Testis (tissue), 3 donors: ENCODE data around the gene COLEC11. TPM values are rescaled to one million over a fixed set of nuclear protein-coding genes. Genes with fewer than 3 reads are reported as not detected.
A peak's percentile ranks its signal among the peaks of the same experiment; 100 is the strongest.
"Not testable (repeated sequence)": the region's sequence is repeated elsewhere in the genome, so short reads cannot be mapped to it uniquely, and the experiment has no call there.

ENCODE experiments used
- DNase-seq: peaks from one replicate; pipeline ENCODE4 v3.0.0-alpha.2; 2019
- H3K27ac ChIP-seq, 2 donors: fragments of 200-600 bp; sonication (generic); one replicate each; pipeline ENCODE4 v1.5.1; 2019
- H3K27me3 ChIP-seq: fragments of 200-600 bp; sonication (generic); one replicate; pipeline ENCODE4 v1.5.1; 2019
- H3K36me3 ChIP-seq: fragments of 200-600 bp; sonication (generic); one replicate; pipeline ENCODE4 v1.5.1; 2017; ENCODE audit warnings: low read depth; ENCODE audit errors: missing control alignments
- H3K4me1 ChIP-seq: fragments of 200-600 bp; sonication (generic); one replicate; pipeline ENCODE4 v1.5.1; 2019
- H3K4me3 ChIP-seq, 2 donors: fragments of 200-600 bp; sonication (generic); one replicate each; pipeline ENCODE4 v1.5.1; 2017 to 2019
- H3K9me3 ChIP-seq: fragments of 200-600 bp; sonication (generic); one replicate; pipeline ENCODE4 v1.5.1; 2017
- CTCF ChIP-seq, 3 experiments: fragments of 450-650 bp in 2 of 3; fragments of 200-600 bp in 1 of 3; sonication (generic) in 1 of 3; IDR thresholded peaks; one replicate each; pipeline ENCODE4 v1.5.1; 2016 to 2019; ENCODE audit warnings: antibody characterized with exemption in 3 of 3, mild to moderate bottlenecking in 2 of 3, moderate library complexity in 1 of 3
- POLR2A ChIP-seq: fragments of 450-650 bp; IDR thresholded peaks from one replicate; pipeline ENCODE4 v1.6.1; 2017; ENCODE audit warnings: antibody characterized with exemption, mild to moderate bottlenecking, moderate library complexity
- WGBS, 2 donors: methylation state at CpG; one replicate each; pipeline ENCODE4 v1.1.5; 2018; 5-methylcytosine and 5-hydroxymethylcytosine counted together
- intact Hi-C: fragments of 100-400 bp; cut with DNase I; formaldehyde crosslinking; loops from one replicate; pipeline ENCODE4 v1.15.1; 2023; ENCODE audit warnings: low total_unique reads
- polyA plus RNA-seq: library from polyadenylated mRNA; stranded (reverse); fragments of 350-450 nt; fragmentation: Illumina TruSeq; extraction: RNeasy Lipid Tissue Mini Kit (QIAGEN cat#74804); gene quantifications from one replicate; pipeline ENCODE4 v1.2.3, GENCODE V29; 2014; ENCODE audit warnings: low read depth, low replicate concordance; ENCODE audit not compliant: insufficient read depth
- total RNA-seq, 2 donors: library from RNA; depleted of rRNA; stranded (reverse); fragments of >200 nt; gene quantifications; one replicate each; pipeline ENCODE4 v1.2.3, GENCODE V29; 2016

Gene COLEC11
- total and polyA plus RNA-seq, 3 donors from 2014 or later = 12.7 to 15.8 (median 15.4) TPM

GRCh38 chr2:3612639-3613523, 18.0 kb downstream of the COLEC11 start:
- Histone ChIP-seq H3K9me3 (no peaks in the 10 kb centered on the region), H3K27ac (no peak overlapping the region), H3K27me3 (no peaks in the 10 kb centered on the region), H3K36me3 (no peaks in the 10 kb centered on the region), H3K4me3 (no peak overlapping the region), H3K4me1 (no peaks in the 10 kb centered on the region)
- intact Hi-C loops = no loop called here
- peak; percentile 10 for DNase-seq
- TF ChIP-seq CTCF (IDR thresholded peaks at IDR 0.05) (no peak), POLR2A (no peak)
- WGBS, 2 donors = 87 to 92% methylated on average over 24 to 29 of the region's 29 CpGs

GRCh38 chr2:3613524-3613905, 18.6 kb downstream of the COLEC11 start:
- intact Hi-C loops = no loop called here
- H3K4me3 ChIP-seq = no peak overlapping the region
- no peak overlapping the region for H3K27ac ChIP-seq
- 95 to 97% methylated on average over 12 of the region's 12 CpGs for WGBS, 2 donors
- no peaks in the 10 kb centered on the region for H3K4me1 ChIP-seq
- H3K9me3 ChIP-seq = no peaks in the 10 kb centered on the region
- no peaks in the 10 kb centered on the region for H3K27me3 ChIP-seq
- DNase-seq = no peak
- no peak for TF ChIP-seq CTCF (IDR thresholded peaks at IDR 0.05)
- TF ChIP-seq POLR2A = no peak
- H3K36me3 ChIP-seq = no peaks in the 10 kb centered on the region

GRCh38 chr2:3614743-3615142, 19.8 kb downstream of the COLEC11 start:
- H3K36me3 ChIP-seq, intact Hi-C loops, H3K9me3 ChIP-seq, H3K27ac ChIP-seq, H3K4me1 ChIP-seq, H3K4me3 ChIP-seq, DNase-seq, H3K27me3 ChIP-seq: not testable (repeated sequence)
- 84 to 89% methylated on average over 2 of the region's 2 CpGs for WGBS, 2 donors

GRCh38 chr2:3615541-3616200, 20.8 kb downstream of the COLEC11 start:
- H3K4me3 ChIP-seq, intact Hi-C loops, DNase-seq, H3K4me1 ChIP-seq, H3K27me3 ChIP-seq, H3K27ac ChIP-seq, H3K9me3 ChIP-seq, H3K36me3 ChIP-seq: not testable (repeated sequence)
- 90 to 92% methylated on average over 5 to 31 of the region's 46 CpGs for WGBS, 2 donors

GRCh38 chr2:3616435-3617197, 21.7 kb downstream of the COLEC11 start:
- H3K9me3 ChIP-seq, intact Hi-C loops, H3K4me3 ChIP-seq, H3K27me3 ChIP-seq, DNase-seq, H3K36me3 ChIP-seq, H3K4me1 ChIP-seq, H3K27ac ChIP-seq: not testable (repeated sequence)
- 96% methylated on average over 22 to 25 of the region's 25 CpGs for WGBS, 2 donors
